ENCODE results near the gene SCN3A. TPM values are rescaled to one million over a fixed set of nuclear protein-coding genes. Genes with fewer than 3 reads are reported as not detected.

The SCN3A gene
- polyA plus RNA-seq, 1 experiment = 0.17 TPM

- TF ChIP-seq, protein P1, sequence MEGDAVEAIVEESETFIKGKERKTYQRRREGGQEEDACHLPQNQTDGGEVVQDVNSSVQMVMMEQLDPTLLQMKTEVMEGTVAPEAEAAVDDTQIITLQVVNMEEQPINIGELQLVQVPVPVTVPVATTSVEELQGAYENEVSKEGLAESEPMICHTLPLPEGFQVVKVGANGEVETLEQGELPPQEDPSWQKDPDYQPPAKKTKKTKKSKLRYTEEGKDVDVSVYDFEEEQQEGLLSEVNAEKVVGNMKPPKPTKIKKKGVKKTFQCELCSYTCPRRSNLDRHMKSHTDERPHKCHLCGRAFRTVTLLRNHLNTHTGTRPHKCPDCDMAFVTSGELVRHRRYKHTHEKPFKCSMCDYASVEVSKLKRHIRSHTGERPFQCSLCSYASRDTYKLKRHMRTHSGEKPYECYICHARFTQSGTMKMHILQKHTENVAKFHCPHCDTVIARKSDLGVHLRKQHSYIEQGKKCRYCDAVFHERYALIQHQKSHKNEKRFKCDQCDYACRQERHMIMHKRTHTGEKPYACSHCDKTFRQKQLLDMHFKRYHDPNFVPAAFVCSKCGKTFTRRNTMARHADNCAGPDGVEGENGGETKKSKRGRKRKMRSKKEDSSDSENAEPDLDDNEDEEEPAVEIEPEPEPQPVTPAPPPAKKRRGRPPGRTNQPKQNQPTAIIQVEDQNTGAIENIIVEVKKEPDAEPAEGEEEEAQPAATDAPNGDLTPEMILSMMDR (IDR thresholded peaks at IDR 0.05; ENCODE audit: low read depth, low read length) = no peak
- ChIA-PET POLR2A (no interaction called here), CTCF (no interaction called here)
These were observed 124.4 kb downstream of the SCN3A start for GRCh38 chr2:165079432-165079831.

DNA sequence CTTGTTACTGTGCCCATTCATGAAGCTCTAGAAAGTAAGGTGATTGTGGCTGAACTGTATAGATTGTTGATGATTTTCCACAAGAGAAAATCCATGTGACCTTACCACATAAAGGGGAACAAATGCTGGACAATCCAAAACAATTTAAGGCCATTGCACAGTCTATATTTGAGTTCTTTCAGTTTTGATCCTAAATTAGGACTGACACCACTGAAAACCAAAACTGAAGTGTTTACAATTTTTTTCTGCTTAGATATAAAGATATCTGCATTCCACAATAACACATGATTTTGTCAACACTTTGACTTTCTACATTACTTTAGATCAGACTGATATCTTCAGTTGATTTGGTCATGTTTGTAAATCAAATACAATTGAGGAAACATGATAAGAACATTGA, 124.9 kb downstream of the SCN3A start:
- H3K27me3 ChIP-seq (ENCODE audit: control insufficient read depth, insufficient read depth, low read length) = no peaks in the 10 kb centered on the region
- POLR2A ChIA-PET = no interaction called here
- DNase-seq (ENCODE audit: low read depth, low spot score) = no peak
- CTCF ChIA-PET = no interaction called here
- TF ChIP-seq, protein P1 (IDR thresholded peaks at IDR 0.05; ENCODE audit: low read depth, low read length) = no peak
- peaks cover 15% of the 10 kb centered on the region for H3K9me3 ChIP-seq (ENCODE audit: control insufficient read depth, insufficient read depth, low read length)
- H3K27ac ChIP-seq (ENCODE audit: low read depth, low read length) = no peak overlapping the region
- no peak overlapping the region for H3K4me3 ChIP-seq (ENCODE audit: low read depth, low read length)

More at GRCh38 chr2:165079432-165079831, 124.4 kb downstream of the SCN3A start:
- H3K9me3 ChIP-seq (ENCODE audit: control insufficient read depth, insufficient read depth, low read length) = peaks cover 11% of the 10 kb centered on the region
- no peak for DNase-seq (ENCODE audit: low read depth, low spot score)
- no peaks in the 10 kb centered on the region for H3K27me3 ChIP-seq (ENCODE audit: control insufficient read depth, insufficient read depth, low read length)
- H3K4me3 ChIP-seq (ENCODE audit: low read depth, low read length) = no peak overlapping the region
- H3K27ac ChIP-seq (ENCODE audit: low read depth, low read length) = no peak overlapping the region

GRCh38 chr2:165074884-165075283, 129.0 kb downstream of the SCN3A start:
- ChIA-PET CTCF (no interaction called here), POLR2A (no interaction called here)

DNA sequence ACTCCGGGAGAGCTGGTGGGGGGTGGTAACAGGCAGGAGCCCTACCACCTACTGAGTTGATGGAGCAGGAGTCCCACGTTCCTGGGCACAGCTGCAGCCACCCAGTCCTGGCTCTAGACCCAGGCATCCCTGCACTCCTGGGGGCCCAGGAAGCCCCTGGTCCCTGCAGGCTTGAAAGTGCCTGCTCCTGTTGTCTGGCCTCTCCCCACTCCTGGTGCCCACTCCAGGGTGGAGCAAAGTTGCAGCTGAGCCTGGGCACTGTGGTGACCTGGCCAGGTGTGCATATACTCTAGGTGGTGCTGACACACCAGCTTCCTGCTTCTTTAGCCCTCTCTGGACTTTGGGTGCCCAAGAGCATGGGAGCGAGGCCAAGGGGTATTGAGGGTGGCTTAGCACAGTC, 129.5 kb downstream of the SCN3A start:
- no peaks in the 10 kb centered on the region for H3K27me3 ChIP-seq (ENCODE audit: control insufficient read depth, insufficient read depth, low read length)
- H3K27ac ChIP-seq (ENCODE audit: low read depth, low read length) = no peak overlapping the region
- H3K4me3 ChIP-seq (ENCODE audit: low read depth, low read length) = no peak overlapping the region
- TF ChIP-seq, protein P1 (IDR thresholded peaks at IDR 0.05; ENCODE audit: low read depth, low read length) = no peak
- ChIA-PET POLR2A (no interaction called here), CTCF (no interaction called here)
- no peak for DNase-seq (ENCODE audit: low read depth, low spot score)
- peaks cover 15% of the 10 kb centered on the region for H3K9me3 ChIP-seq (ENCODE audit: control insufficient read depth, insufficient read depth, low read length)

More at GRCh38 chr2:165074884-165075283, 129.0 kb downstream of the SCN3A start:
- H3K27ac ChIP-seq (ENCODE audit: low read depth, low read length) = no peak overlapping the region
- peaks cover 15% of the 10 kb centered on the region for H3K9me3 ChIP-seq (ENCODE audit: control insufficient read depth, insufficient read depth, low read length)
- no peak overlapping the region for H3K4me3 ChIP-seq (ENCODE audit: low read depth, low read length)
- TF ChIP-seq, protein P1 (IDR thresholded peaks at IDR 0.05; ENCODE audit: low read depth, low read length) = no peak
- no peaks in the 10 kb centered on the region for H3K27me3 ChIP-seq (ENCODE audit: control insufficient read depth, insufficient read depth, low read length)
- no peak for DNase-seq (ENCODE audit: low read depth, low spot score)

GRCh38 chr2:165070076-165070475, 133.8 kb downstream of the SCN3A start:
- no peak overlapping the region for H3K27ac ChIP-seq (ENCODE audit: low read depth, low read length)
- peaks cover 10% of the 10 kb centered on the region for H3K9me3 ChIP-seq (ENCODE audit: control insufficient read depth, insufficient read depth, low read length)
- TF ChIP-seq, protein P1 (IDR thresholded peaks at IDR 0.05; ENCODE audit: low read depth, low read length) = no peak
- CTCF ChIA-PET = interaction anchor here (0.5 to 0.7 kb wide), 2 partner anchors 54 to 133 kb away, joined by 3 to 5 read pairs; no protein-coding TSS in a partner anchor
- H3K27me3 ChIP-seq (ENCODE audit: control insufficient read depth, insufficient read depth, low read length) = no peaks in the 10 kb centered on the region
- DNase-seq (ENCODE audit: low read depth, low spot score) = no peak
- H3K4me3 ChIP-seq (ENCODE audit: low read depth, low read length) = no peak overlapping the region
- POLR2A ChIA-PET = no interaction called here
